K562 (cell line): ENCODE measurements around the gene CYB5RL. TPM values are rescaled to one million over a fixed set of nuclear protein-coding genes. Genes with fewer than 3 reads are reported as not detected.
A peak's percentile ranks its signal among the peaks of the same experiment; 100 is the strongest.

ENCODE experiments used
- ATAC-seq: fragments of 200-7000 bp; cut with Tn5 transposase; 3 replicates; pipeline ENCODE4 v1.9.1; 2020; ENCODE audit warnings: moderate library complexity
- BruUV-seq: library from RNA; stranded (reverse); fragments of 400-500 nt; replicated peaks from 2 replicates; lab custom pipeline; 2021; lab: Mats Ljungman, UMichigan
- CTCF ChIA-PET: fragments of 300-600 bp; formaldehyde crosslinking; extraction: SDS; loops from one replicate; lab custom pipeline; 2021; ENCODE audit warnings: low intra/inter-chr PET ratio; lab: Yijun Ruan, JAX
- POLR2A ChIA-PET: fragments of 300-600, 350-650 bp; sonication (Branson Sonifier 250); formaldehyde crosslinking; extraction: SDS; loops from one replicate; lab custom pipeline; 2021; ENCODE audit warnings: antibody characterized with exemption, inconsistent platforms; lab: Yijun Ruan, JAX
- DNase-seq, 4 experiments: peaks; one replicate each; pipeline versions ENCODE4 v3.0.0 to v3.0.0-alpha.2; 2011 to 2018; ENCODE audit warnings: low spot score in 3 of 4, mixed read lengths in 3 of 4; ENCODE audit errors: extremely low read depth in 1 of 4
- FAIRE-seq: peaks from 2 replicates; lab custom pipeline; 2011; peaks lifted over from hg19 to GRCh38; lab: Jason Lieb, UNC
- H2AFZ ChIP-seq: 2 replicates; pipeline ENCODE4 v1.6.0; 2011; ENCODE audit warnings: low read depth, low read length, control low read depth, inconsistent platforms
- H3K27ac ChIP-seq: fragments of 200-600 bp; 3 replicates; pipeline ENCODE4 v1.8.0; 2011; ENCODE audit warnings: low read depth, mild to moderate bottlenecking, control low read depth, inconsistent platforms, low read length, moderate library complexity, mixed read lengths; ENCODE audit errors: extremely low read depth
- H3K27me3 ChIP-seq, 2 experiments: fragments of 300-600 bp in 1 of 2; 2 replicates in 1 of 2; 3 replicates in 1 of 2; pipeline versions ENCODE4 v1.6.0 to v1.8.0; 2011; ENCODE audit warnings: inconsistent platforms in 2 of 2, low read length in 2 of 2, mild to moderate bottlenecking in 1 of 2, mixed read lengths in 1 of 2, moderate library complexity in 1 of 2; ENCODE audit not compliant: control insufficient read depth in 2 of 2, insufficient read depth in 2 of 2
- H3K36me3 ChIP-seq: fragments of 300-600 bp; 3 replicates; pipeline ENCODE4 v1.8.0; 2011; ENCODE audit warnings: mild to moderate bottlenecking, low read length, inconsistent platforms; ENCODE audit not compliant: control insufficient read depth, insufficient read depth
- H3K4me1 ChIP-seq, 2 experiments: fragments of 200-600 bp in 1 of 2; replicated peaks in 1 of 2; 2 replicates in 1 of 2; 3 replicates in 1 of 2; pipeline versions ENCODE4 v1.5.1 to v1.8.0; 2011; ENCODE audit warnings: inconsistent platforms in 2 of 2, low read length in 2 of 2, mild to moderate bottlenecking in 1 of 2, mixed read lengths in 1 of 2, moderate library complexity in 1 of 2; ENCODE audit not compliant: control insufficient read depth in 2 of 2, insufficient read depth in 2 of 2
- H3K4me2 ChIP-seq: 2 replicates; pipeline ENCODE4 v1.6.1; 2011; ENCODE audit warnings: low read length, control low read depth, inconsistent platforms, mixed read lengths; ENCODE audit not compliant: insufficient read depth
- H3K4me3 ChIP-seq: fragments of 200-600 bp; sonication (generic), shearing (Covaris generic); 2 replicates; pipeline ENCODE4 v1.5.1; 2016; ENCODE audit warnings: control low read depth, inconsistent platforms
- H3K79me2 ChIP-seq: fragments of 200-600 bp; 3 replicates; pipeline ENCODE4 v1.8.0; 2011; ENCODE audit warnings: low read length, inconsistent platforms; ENCODE audit not compliant: control insufficient read depth, insufficient read depth
- H3K9ac ChIP-seq, 2 experiments: 2 replicates each; pipeline versions ENCODE4 v1.6.0 to v1.6.1; 2011; ENCODE audit warnings: low read depth in 2 of 2, low read length in 2 of 2, control low read depth in 1 of 2, inconsistent platforms in 1 of 2, mild to moderate bottlenecking in 1 of 2, mixed read lengths in 1 of 2; ENCODE audit not compliant: insufficient read depth in 1 of 2
- H3K9me1 ChIP-seq: one replicate; pipeline ENCODE4 v1.6.0; 2011; ENCODE audit warnings: inconsistent platforms, mild to moderate bottlenecking, low read length, moderate library complexity; ENCODE audit not compliant: control insufficient read depth, insufficient read depth
- H3K9me3 ChIP-seq: replicated peaks from 2 replicates; pipeline ENCODE4 v1.5.1; 2011; ENCODE audit warnings: low read depth, low read length, inconsistent platforms; ENCODE audit not compliant: control insufficient read depth, insufficient read depth
- H4K20me1 ChIP-seq: replicated peaks from 2 replicates; pipeline ENCODE4 v1.6.1; 2011; ENCODE audit warnings: low read length, inconsistent platforms, mixed read lengths; ENCODE audit not compliant: control insufficient read depth, insufficient read depth
- MXI1 ChIP-seq: IDR thresholded peaks from 2 replicates; pipeline ENCODE4 v1.6.1; 2011; ENCODE audit warnings: low read depth, mild to moderate bottlenecking, improper control_type of control experiment, low read length
- NR1H2 ChIP-seq: sonication (generic); formaldehyde crosslinking; IDR thresholded peaks from 2 replicates; pipeline ENCODE4 v1.4.0; 2020; ENCODE audit warnings: mild to moderate bottlenecking, missing genetic modification reagents
- ZBTB40 ChIP-seq, 2 experiments: fragments of 450-650 bp in 1 of 2; sonication (generic) in 1 of 2; formaldehyde crosslinking in 1 of 2; IDR thresholded peaks; 2 replicates each; pipeline versions ENCODE4 v1.7.1 to v1.9.0; 2016 to 2022; ENCODE audit warnings: inconsistent platforms in 1 of 2, mild to moderate bottlenecking in 1 of 2, missing genetic modification reagents in 1 of 2
- ZNF263 ChIP-seq: sonication (generic); formaldehyde crosslinking; IDR thresholded peaks from 2 replicates; pipeline ENCODE4 v1.8.0; 2022; ENCODE audit warnings: mild to moderate bottlenecking, missing genetic modification reagents, borderline replicate concordance
- WGBS: fragments of 100-300 bp; shearing (Covaris generic); methylation state at CpG from one replicate; pipeline ENCODE4 v1.1.6; 2016; ENCODE audit warnings: low coverage, mixed read lengths; ENCODE audit not compliant: insufficient coverage; ENCODE audit errors: missing lambda C conversion rate; 5-methylcytosine and 5-hydroxymethylcytosine counted together
- in situ Hi-C: fragments of 300-500 bp; cut with MboI; formaldehyde crosslinking; loops from 4 replicates; pipeline ENCODE4 v1.15.0; 2018; ENCODE audit warnings: inconsistent platforms, mixed read lengths
- intact Hi-C: fragments of 100-400 bp; cut with micrococcal nuclease; formaldehyde crosslinking; loops from 2 replicates; pipeline ENCODE4 v1.14.2; 2022
- polyA plus RNA-seq, 8 experiments: library from polyadenylated mRNA; depleted of rRNA in 4 of 8; stranded (reverse) in 5 of 8; unstranded in 3 of 8; fragments of >200 nt; fragmentation: Nextera tagmentation in 2 of 8; fragmentation: Illumina TruSeq in 1 of 8; extraction: Ambion mirVana in 2 of 8; extraction: Trizol in 1 of 8; gene quantifications; 2 replicates each; pipeline versions ENCODE4 v1.2.1 to v1.2.3, GENCODE V29; 2011 to 2014; ENCODE audit warnings: inconsistent platforms in 1 of 8, missing spikeins in 1 of 8
- total RNA-seq, 7 experiments: library from RNA; depleted of rRNA in 6 of 7; stranded (reverse); fragments of >200 nt in 6 of 7; fragmentation: Illumina TruSeq in 2 of 7; extraction: Trizol in 2 of 7; gene quantifications; 2 replicates each; pipeline versions ENCODE4 v1.2.1 to v1.2.3, GENCODE V29; 2011 to 2021; ENCODE audit warnings: low replicate concordance in 1 of 7
- TF ChIP-seq, protein P1 (sequence below), 2 experiments: fragments of 150-350 bp in 1 of 2; IDR thresholded peaks; 2 replicates each; pipeline ENCODE4 v1.6.1; 2012 to 2016; ENCODE audit warnings: low read depth in 2 of 2, low read length in 2 of 2, mild to moderate bottlenecking in 1 of 2, moderate library complexity in 1 of 2
- TF ChIP-seq, protein P2 (sequence below): fragments of 450-650 bp; IDR thresholded peaks from 2 replicates; pipeline ENCODE4 v1.6.1; 2016

CYB5RL gene
- total and polyA plus RNA-seq, 9 of the 15 experiments (the other 6 are each of a cell fraction or from before 2014, with no cell fraction given), result 7.9 to 18.0 (median 11.2) TPM

- H3K4me2 ChIP-seq, result peak overlapping the region; percentile 13; the same call in 1 of the 2 replicates
- intact Hi-C loops (no loop called here), in situ Hi-C loops (no loop called here)
- H3K36me3 ChIP-seq, result no peaks in the 10 kb centered on the region
- DNase-seq (peak; percentile 59 to 76 (median 62)), FAIRE-seq (peak; percentile 26), ATAC-seq (peak; percentile 80)
- H3K4me1 ChIP-seq, result peaks cover 16 to 20% of the 10 kb centered on the region in 2 experiments; a peak in 4 of 5 replicates
- H3K27me3 ChIP-seq, result no peaks in the 10 kb centered on the region
- H3K79me2 ChIP-seq, result no peaks in the 10 kb centered on the region
- ChIA-PET CTCF (no interaction called here), POLR2A (interaction anchor here (0.7 to 2.8 kb wide), 8 partner anchors 9 to 39 kb away, joined by 3 to 15 read pairs (median 5); partner anchors contain the start of gene CDCP2)
- H4K20me1 ChIP-seq, result no peaks in the 10 kb centered on the region
- no peaks in the 10 kb centered on the region for H3K9me1 ChIP-seq
- H3K9ac ChIP-seq, result peak overlapping the region in 1 of 2 experiments; percentile 12; a peak in 1 of 4 replicates
- 0 out of 3 replicates have a peak overlapping the region, but pooled peaks have one; percentile 13 for H3K27ac ChIP-seq
- WGBS, result 36% methylated on average over 3 of the region's 3 CpGs
- H3K4me3 ChIP-seq, result no peak overlapping the region
- H2AFZ ChIP-seq, result peak overlapping the region; percentile 51
- no peaks in the 10 kb centered on the region for H3K9me3 ChIP-seq
- no TSS peak for BruUV-seq
- no peak for TF ChIP-seq ZBTB40 (IDR thresholded peaks at IDR 0.05)
- no peak for TF ChIP-seq ZBTB40 (CRISPR knock-in tag; IDR thresholded peaks at IDR 0.05)
- peak; percentile 86 for TF ChIP-seq ZNF263 (CRISPR knock-in tag)
- TF ChIP-seq NR1H2 (CRISPR knock-in tag), result no peak
- TF ChIP-seq, protein P1, sequence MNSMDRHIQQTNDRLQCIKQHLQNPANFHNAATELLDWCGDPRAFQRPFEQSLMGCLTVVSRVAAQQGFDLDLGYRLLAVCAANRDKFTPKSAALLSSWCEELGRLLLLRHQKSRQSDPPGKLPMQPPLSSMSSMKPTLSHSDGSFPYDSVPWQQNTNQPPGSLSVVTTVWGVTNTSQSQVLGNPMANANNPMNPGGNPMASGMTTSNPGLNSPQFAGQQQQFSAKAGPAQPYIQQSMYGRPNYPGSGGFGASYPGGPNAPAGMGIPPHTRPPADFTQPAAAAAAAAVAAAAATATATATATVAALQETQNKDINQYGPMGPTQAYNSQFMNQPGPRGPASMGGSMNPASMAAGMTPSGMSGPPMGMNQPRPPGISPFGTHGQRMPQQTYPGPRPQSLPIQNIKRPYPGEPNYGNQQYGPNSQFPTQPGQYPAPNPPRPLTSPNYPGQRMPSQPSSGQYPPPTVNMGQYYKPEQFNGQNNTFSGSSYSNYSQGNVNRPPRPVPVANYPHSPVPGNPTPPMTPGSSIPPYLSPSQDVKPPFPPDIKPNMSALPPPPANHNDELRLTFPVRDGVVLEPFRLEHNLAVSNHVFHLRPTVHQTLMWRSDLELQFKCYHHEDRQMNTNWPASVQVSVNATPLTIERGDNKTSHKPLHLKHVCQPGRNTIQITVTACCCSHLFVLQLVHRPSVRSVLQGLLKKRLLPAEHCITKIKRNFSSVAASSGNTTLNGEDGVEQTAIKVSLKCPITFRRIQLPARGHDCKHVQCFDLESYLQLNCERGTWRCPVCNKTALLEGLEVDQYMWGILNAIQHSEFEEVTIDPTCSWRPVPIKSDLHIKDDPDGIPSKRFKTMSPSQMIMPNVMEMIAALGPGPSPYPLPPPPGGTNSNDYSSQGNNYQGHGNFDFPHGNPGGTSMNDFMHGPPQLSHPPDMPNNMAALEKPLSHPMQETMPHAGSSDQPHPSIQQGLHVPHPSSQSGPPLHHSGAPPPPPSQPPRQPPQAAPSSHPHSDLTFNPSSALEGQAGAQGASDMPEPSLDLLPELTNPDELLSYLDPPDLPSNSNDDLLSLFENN (IDR thresholded peaks at IDR 0.05; ENCODE audit: low read depth in 2 of 2, low read length in 2 of 2), result no peak
- TF ChIP-seq MXI1, result no peak
- TF ChIP-seq, protein P2, sequence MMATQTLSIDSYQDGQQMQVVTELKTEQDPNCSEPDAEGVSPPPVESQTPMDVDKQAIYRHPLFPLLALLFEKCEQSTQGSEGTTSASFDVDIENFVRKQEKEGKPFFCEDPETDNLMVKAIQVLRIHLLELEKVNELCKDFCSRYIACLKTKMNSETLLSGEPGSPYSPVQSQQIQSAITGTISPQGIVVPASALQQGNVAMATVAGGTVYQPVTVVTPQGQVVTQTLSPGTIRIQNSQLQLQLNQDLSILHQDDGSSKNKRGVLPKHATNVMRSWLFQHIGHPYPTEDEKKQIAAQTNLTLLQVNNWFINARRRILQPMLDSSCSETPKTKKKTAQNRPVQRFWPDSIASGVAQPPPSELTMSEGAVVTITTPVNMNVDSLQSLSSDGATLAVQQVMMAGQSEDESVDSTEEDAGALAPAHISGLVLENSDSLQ, result peak; percentile 71
Measured at GRCh38 chr1:54163051-54163450, 36.8 kb downstream of the CYB5RL start.
